Glomerular visceral epithelial cell (primary cell): ENCODE results near the gene PTGDS.

ENCODE experiments used
- DNase-seq: peaks from one replicate; pipeline ENCODE4 v3.0.0-alpha.2; 2016; ENCODE audit errors: extremely low spot score

PTGDS gene

GRCh38 chr9:136957901-136958300 lies 19.4 kb upstream of the PTGDS start:
- no peak for DNase-seq

- DNase-seq: no peak
These were observed 18.8 kb upstream of the PTGDS start for GRCh38 chr9:136958473-136958872.

- DNase-seq: no peak
These were observed 18.1 kb upstream of the PTGDS start for GRCh38 chr9:136958898-136959850.

DNA sequence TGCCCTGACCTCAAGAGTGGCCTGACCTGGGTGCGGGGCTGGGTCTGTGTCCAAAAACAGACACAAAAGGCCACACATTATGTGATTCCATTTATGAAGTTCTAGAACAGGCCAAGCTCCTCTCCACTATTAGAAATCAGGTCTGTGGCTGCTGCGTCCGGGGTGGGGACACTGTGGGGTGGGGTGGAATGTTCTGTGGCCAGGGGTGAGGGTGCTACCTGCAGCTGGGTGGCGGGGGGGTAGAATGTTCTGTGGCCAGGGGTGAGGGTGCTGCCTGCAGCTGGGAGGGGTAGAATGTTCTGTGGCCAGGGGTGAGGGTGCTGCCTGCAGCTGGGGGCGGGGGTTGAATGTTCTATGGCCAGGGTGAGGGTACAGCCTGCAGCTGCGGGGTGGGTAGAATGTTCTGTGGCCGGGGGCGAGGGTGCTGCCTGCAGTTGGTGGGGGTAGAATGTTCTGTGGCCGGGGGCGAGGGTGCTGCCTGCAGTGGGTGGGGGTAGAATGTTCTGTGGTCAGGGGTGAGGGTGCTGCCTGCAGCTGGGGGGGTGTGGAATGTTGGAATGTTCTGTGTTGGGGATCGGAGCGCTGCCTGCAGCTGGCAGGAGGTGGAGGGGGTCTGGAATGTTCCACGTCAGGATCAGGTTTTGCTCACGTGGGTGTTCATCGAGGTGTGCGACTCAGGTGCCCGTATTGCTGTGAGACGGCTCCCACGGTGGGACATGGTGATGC lies 16.9 kb upstream of the PTGDS start:
- peak; percentile 44 for DNase-seq

DNA sequence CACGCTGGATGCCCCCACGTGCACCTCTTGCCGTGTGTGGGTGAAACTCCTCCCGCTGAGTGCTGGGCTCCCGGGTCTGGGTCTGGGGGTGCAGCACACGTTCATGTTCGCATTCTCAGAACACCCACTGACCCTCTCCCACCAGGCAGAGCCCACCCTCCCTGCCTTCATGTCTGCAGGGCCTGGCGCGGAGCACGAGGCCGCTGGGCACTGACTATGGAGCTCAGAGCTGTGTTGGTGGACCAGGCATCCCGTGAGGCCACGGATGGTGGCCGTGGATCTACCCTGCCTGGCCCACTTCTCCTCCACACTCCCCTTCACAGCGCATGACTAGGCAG lies 16.4 kb upstream of the PTGDS start:
- no peak for DNase-seq

DNA sequence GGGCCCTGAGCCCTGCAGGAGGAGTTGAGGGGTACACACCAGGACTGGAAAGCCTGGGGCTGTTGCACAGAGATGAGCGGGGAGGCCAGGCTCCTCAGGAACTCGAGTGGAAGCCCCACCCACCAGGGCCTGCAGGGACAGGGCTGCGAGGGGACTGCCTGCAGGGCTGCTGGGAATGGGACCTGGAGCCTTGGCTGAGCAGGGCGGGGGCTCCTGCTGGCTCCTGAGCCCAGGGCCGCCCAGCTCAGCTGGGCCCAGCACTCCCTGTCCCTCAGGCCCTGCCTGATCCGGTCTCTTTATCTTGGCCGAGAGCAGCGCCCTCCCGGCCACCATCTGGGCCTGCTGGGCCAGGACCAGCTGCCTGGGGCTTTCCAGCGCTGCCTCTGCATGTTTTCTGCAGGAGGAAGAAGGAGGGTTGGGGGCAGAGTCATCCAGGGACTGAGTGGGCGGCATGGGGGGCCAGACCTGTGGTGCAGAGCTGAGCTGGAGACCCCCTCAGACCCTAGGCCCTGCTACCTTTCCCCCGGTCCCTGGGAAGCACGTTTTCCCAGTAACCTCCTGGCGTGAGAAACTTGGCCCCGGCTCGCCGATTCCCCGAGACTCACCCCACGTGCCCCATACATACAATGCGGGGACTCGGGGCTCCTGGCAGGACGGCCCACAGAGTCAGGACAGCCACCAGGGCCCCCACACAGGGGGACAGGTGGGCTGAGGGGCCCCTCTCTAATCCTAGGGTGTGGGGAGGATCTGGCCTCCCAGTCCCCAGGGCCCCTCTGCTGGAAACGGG lies 15.8 kb upstream of the PTGDS start:
- no peak for DNase-seq

DNA sequence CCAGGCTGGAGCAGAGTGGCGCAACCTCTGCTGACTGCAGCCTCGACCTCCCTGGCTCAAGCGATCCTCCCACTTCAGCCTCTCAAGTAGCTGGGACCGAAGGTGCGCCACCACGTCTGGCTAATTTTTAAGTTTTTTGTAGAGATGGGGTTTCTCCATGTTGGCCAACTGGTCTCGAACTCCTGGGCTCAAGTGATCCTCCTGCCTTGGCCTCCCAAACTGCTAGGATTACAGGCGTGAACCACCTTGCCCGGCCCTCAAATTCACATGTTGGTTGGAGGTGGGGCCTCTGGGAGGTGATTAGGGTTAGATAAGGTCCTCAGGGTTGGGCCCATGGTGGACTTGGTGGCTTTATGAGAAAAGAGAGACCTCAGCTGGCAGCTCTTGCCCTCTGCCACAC lies 15.1 kb upstream of the PTGDS start:
- DNase-seq: no peak

- no peak for DNase-seq
These were observed 14.5 kb upstream of the PTGDS start for GRCh38 chr9:136962701-136963248.

GRCh38 chr9:136963341-136963740 lies 14.0 kb upstream of the PTGDS start:
- no peak for DNase-seq

- no peak for DNase-seq
These were observed 13.6 kb upstream of the PTGDS start for GRCh38 chr9:136963751-136964150.

GRCh38 chr9:136964171-136964689 lies 13.1 kb upstream of the PTGDS start:
- no peak for DNase-seq

DNA sequence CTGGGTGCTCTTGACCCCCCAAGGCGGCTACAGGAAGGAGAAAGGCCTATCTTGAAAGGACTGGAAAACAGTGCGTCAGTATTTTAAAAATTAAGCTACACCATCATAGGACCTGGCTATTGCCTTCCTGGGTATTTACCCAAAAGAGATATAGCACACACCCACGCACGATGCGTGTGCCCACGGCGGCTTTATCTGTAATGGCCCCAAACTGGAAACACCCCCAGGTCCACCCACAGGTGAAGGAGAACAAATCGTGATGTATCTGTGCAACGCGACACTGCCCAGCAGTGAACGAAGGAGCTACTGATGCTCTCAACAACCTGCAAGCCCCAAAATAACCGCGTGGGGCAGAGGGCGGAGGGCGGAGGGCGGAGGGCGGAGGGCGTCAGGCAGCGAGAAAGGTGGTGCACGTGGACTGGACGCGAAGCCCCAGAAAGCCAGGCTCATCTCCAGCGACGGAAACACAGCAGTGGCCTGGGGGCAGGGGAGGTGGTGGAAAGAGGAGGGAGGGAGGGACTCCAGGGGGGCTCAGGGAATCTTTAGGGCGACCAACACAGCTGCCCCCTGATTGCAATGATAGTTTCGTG lies 12.4 kb upstream of the PTGDS start:
- no peak for DNase-seq

GRCh38 chr9:136965771-136966484 lies 11.4 kb upstream of the PTGDS start:
- DNase-seq: no peak

DNA sequence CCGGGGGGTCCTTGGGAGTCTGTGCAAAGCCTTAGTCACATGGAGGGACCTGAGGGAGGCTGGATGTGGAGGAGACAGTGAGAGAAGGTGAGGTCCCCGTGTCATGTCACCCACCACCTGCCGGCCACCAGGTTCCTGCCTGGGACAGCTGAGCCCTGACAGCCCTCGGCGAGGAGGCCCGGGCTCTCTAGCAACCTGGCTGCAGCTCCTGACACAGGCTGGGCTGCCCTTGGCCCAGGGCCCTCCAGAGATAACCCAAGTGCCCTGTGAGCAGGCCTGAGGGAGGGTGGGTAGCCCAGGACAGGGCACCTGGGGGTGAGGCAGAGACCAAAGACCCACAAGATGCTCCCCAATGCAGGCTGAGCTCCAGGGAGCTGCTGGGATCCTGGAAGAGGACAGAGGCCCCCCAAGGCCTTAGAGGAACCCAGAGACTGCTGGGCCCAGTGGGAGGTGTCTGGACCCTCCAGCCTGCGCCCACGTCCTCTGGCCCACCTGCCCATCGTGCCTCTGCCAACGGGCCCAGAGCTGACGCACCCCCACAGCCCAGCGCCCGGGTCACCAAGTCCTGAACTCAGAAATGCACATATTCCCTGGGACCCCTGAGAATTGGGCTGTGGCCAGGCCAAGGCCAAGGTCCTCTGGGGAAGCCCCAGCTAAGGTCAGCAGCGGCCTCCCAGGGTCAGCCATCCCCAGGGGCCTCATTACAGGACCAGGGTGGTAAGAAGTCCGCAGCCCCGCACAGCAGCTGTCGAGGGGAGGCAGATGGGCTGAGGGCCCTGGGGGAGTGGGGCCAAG lies 8.8 kb upstream of the PTGDS start:
- DNase-seq: no peak

GRCh38 chr9:136969150-136969549 lies 8.2 kb upstream of the PTGDS start:
- no peak for DNase-seq

DNA sequence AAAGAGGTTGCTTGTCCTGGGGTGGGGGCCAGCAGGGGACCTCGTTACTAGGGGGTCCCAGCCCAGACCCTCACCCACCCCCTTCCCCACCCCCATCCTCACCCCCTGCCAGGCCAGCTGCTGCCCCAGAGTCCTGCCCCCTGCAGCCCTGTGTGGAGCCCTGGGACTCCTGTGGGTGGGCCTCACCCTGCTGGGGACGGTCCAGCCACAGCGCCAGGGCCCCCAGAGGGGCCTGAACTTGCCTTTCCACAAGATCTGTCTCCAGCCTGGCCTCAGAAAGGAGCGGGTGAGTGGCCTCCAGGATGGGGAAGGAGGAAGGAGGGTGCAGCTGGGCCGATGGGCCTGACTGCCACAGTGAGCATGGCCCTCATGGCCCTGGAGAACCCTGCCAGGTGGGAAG lies 7.5 kb upstream of the PTGDS start:
- no peak for DNase-seq

- DNase-seq: no peak
These were observed 6.9 kb upstream of the PTGDS start for GRCh38 chr9:136970361-136970760.

DNA sequence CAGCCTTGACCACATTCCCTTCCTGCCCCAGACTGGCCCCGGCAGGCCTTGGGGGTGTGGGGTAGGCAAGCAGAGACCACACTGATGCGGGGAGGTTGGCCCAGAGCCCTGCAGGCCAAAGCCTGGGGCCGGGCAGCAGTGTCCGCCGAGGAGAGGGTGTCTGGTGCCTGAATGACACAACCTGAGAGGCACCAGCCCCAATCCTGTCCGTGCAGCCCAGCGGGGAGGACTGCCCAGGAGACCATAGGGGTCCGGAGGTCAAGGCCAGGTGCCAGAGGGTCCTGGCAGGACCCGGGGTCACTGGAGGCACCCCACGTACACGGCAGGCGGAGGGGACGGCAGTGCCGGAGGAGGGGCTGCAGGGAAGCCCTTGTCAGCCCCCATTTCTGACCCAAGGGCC lies 5.6 kb upstream of the PTGDS start:
- no peak for DNase-seq

- no peak for DNase-seq
These were observed 5.0 kb upstream of the PTGDS start for GRCh38 chr9:136972335-136972734.

- DNase-seq: no peak
These were observed 4.6 kb upstream of the PTGDS start for GRCh38 chr9:136972743-136973142.
